ENCODE results near the gene CTSA. TPM values are rescaled to one million over a fixed set of nuclear protein-coding genes. Genes with fewer than 3 reads are reported as not detected.
A peak's percentile ranks its signal among the peaks of the same experiment; 100 is the strongest.
"Not testable (repeated sequence)": the region's sequence is repeated elsewhere in the genome, so short reads cannot be mapped to it uniquely, and the experiment has no call there.

Gene CTSA
- total and polyA plus RNA-seq, 9 of the 15 experiments (the other 6 are each of a cell fraction or from before 2014, with no cell fraction given): 8.8 to 61.7 (median 28.3) TPM

- no peaks in the 10 kb centered on the region for H3K9me3 ChIP-seq (replicated peaks; ENCODE audit: control insufficient read depth, insufficient read depth, low read depth, low read length)
- no peak overlapping the region for H3K9ac ChIP-seq (ENCODE audit: insufficient read depth in 1 of 2, low read depth in 2 of 2, low read length in 2 of 2)
- H3K36me3 ChIP-seq (ENCODE audit: control insufficient read depth, insufficient read depth, low read length): no peaks in the 10 kb centered on the region
- H4K20me1 ChIP-seq (replicated peaks; ENCODE audit: control insufficient read depth, insufficient read depth, low read length): peaks cover 3% of the 10 kb centered on the region; the same call in 1 of the 2 replicates
- ChIA-PET CTCF (ENCODE audit: low intra/inter-chr PET ratio) (no interaction called here), POLR2A (interaction anchor here (0.6 to 8.0 kb wide), 5 partner anchors 6 to 80 kb away, joined by 3 to 91 read pairs (median 4); partner anchors contain the start of gene PCIF1)
- DNase-seq (ENCODE audit: extremely low read depth in 1 of 4, low spot score in 3 of 4): no peak
- H3K79me2 ChIP-seq (ENCODE audit: control insufficient read depth, insufficient read depth, low read length): no peaks in the 10 kb centered on the region
- BruUV-seq (replicated peaks): no TSS peak
- H3K27me3 ChIP-seq (ENCODE audit: control insufficient read depth in 2 of 2, insufficient read depth in 2 of 2, low read length in 2 of 2): no peaks in the 10 kb centered on the region; a peak in 1 of 5 replicates
- no peaks in the 10 kb centered on the region for H3K9me1 ChIP-seq (ENCODE audit: control insufficient read depth, insufficient read depth, low read length)
- TF ChIP-seq ZFP36 (IDR thresholded peaks at IDR 0.05; ENCODE audit: low read depth, low read length, partially characterized antibody) (peak; percentile 95), BACH1 (tag; IDR thresholded peaks at IDR 0.05) (no peak)
- ATAC-seq: peak; percentile 27; the same call in 2 of the 3 replicates
- no peak overlapping the region for H3K4me2 ChIP-seq (ENCODE audit: insufficient read depth, low read length)
- FAIRE-seq: no peak
- H3K27ac ChIP-seq (ENCODE audit: extremely low read depth, low read depth, low read length): no peak overlapping the region
- H3K4me1 ChIP-seq (replicated peaks in 1 of 2; ENCODE audit: control insufficient read depth in 2 of 2, insufficient read depth in 2 of 2, low read length in 2 of 2): peaks cover 5% of the 10 kb centered on the region in 2 experiments; a peak in 4 of 5 replicates
- in situ Hi-C loops (cut with MboI): no loop called here
- no peak overlapping the region for H3K4me3 ChIP-seq
- no peak overlapping the region for H2AFZ ChIP-seq (ENCODE audit: low read depth, low read length)
- intact Hi-C loops (cut with micrococcal nuclease): no loop called here
- 36% methylated on average over 14 of the region's 14 CpGs for WGBS (ENCODE audit: insufficient coverage, low coverage, missing lambda C conversion rate)
These were observed 36.1 kb downstream of the CTSA start for GRCh38 chr20:45927071-45927878.

GRCh38 chr20:45931680-45932079 is 40.5 kb downstream of the CTSA start:
- BruUV-seq (replicated peaks); H3K9me1 ChIP-seq (ENCODE audit: control insufficient read depth, insufficient read depth, low read length); H3K9ac ChIP-seq (ENCODE audit: insufficient read depth in 1 of 2, low read depth in 2 of 2, low read length in 2 of 2); H3K9me3 ChIP-seq (replicated peaks; ENCODE audit: control insufficient read depth, insufficient read depth, low read depth, low read length); H3K27ac ChIP-seq (ENCODE audit: extremely low read depth, low read depth, low read length); H3K36me3 ChIP-seq (ENCODE audit: control insufficient read depth, insufficient read depth, low read length); in situ Hi-C loops (cut with MboI); DNase-seq (ENCODE audit: extremely low read depth in 1 of 4, low spot score in 3 of 4); ATAC-seq; H2AFZ ChIP-seq (ENCODE audit: low read depth, low read length); H3K27me3 ChIP-seq (ENCODE audit: control insufficient read depth in 2 of 2, insufficient read depth in 2 of 2, low read length in 2 of 2); FAIRE-seq; CTCF ChIA-PET (ENCODE audit: low intra/inter-chr PET ratio); H4K20me1 ChIP-seq (replicated peaks; ENCODE audit: control insufficient read depth, insufficient read depth, low read length); H3K4me2 ChIP-seq (ENCODE audit: insufficient read depth, low read length); H3K4me3 ChIP-seq: not testable (repeated sequence)
- Histone ChIP-seq H3K79me2 (ENCODE audit: control insufficient read depth, insufficient read depth, low read length) (peaks cover 15% of the 10 kb centered on the region), H3K4me1 (replicated peaks in 1 of 2; ENCODE audit: control insufficient read depth in 2 of 2, insufficient read depth in 2 of 2, low read length in 2 of 2) (peaks cover 12 to 20% of the 10 kb centered on the region in 2 experiments; a peak in 4 of 5 replicates)
- 88% methylated on average over 14 of the region's 17 CpGs for WGBS (ENCODE audit: insufficient coverage, low coverage, missing lambda C conversion rate)
- intact Hi-C loops (cut with micrococcal nuclease): loop anchor here (10.0 kb wide), 1 partner anchor 137 kb away; the partner anchor contains the start of genes DNTTIP1 and WFDC3
- POLR2A ChIA-PET: interaction anchor here (4.9 kb wide), 1 partner anchor 9 kb away, joined by 91 read pairs; no protein-coding TSS in a partner anchor

Data from K562 (cell line).